DMS 273 (cell line): Measurements from ENCODE around the gene WFS1.
A peak's percentile ranks its signal among the peaks of the same experiment; 100 is the strongest.

ENCODE experiments used
- DNase-seq: peaks from one replicate; lab custom pipeline; 2025; ENCODE audit not compliant: unreplicated experiment; lab: John Stamatoyannopoulos, UW

The WFS1 gene, protein sequence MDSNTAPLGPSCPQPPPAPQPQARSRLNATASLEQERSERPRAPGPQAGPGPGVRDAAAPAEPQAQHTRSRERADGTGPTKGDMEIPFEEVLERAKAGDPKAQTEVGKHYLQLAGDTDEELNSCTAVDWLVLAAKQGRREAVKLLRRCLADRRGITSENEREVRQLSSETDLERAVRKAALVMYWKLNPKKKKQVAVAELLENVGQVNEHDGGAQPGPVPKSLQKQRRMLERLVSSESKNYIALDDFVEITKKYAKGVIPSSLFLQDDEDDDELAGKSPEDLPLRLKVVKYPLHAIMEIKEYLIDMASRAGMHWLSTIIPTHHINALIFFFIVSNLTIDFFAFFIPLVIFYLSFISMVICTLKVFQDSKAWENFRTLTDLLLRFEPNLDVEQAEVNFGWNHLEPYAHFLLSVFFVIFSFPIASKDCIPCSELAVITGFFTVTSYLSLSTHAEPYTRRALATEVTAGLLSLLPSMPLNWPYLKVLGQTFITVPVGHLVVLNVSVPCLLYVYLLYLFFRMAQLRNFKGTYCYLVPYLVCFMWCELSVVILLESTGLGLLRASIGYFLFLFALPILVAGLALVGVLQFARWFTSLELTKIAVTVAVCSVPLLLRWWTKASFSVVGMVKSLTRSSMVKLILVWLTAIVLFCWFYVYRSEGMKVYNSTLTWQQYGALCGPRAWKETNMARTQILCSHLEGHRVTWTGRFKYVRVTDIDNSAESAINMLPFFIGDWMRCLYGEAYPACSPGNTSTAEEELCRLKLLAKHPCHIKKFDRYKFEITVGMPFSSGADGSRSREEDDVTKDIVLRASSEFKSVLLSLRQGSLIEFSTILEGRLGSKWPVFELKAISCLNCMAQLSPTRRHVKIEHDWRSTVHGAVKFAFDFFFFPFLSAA

GRCh38 chr4:6269616-6270511, at the start of gene WFS1:
TSS of gene WFS1 (plus strand) at chr4:6269850. CDS start at chr4:6277456, 7,606 bp downstream.
- peak; percentile 98 for DNase-seq

GRCh38 chr4:6221301-6221850, 48.3 kb upstream of the WFS1 start:
- peak; percentile 57 for DNase-seq

DNA sequence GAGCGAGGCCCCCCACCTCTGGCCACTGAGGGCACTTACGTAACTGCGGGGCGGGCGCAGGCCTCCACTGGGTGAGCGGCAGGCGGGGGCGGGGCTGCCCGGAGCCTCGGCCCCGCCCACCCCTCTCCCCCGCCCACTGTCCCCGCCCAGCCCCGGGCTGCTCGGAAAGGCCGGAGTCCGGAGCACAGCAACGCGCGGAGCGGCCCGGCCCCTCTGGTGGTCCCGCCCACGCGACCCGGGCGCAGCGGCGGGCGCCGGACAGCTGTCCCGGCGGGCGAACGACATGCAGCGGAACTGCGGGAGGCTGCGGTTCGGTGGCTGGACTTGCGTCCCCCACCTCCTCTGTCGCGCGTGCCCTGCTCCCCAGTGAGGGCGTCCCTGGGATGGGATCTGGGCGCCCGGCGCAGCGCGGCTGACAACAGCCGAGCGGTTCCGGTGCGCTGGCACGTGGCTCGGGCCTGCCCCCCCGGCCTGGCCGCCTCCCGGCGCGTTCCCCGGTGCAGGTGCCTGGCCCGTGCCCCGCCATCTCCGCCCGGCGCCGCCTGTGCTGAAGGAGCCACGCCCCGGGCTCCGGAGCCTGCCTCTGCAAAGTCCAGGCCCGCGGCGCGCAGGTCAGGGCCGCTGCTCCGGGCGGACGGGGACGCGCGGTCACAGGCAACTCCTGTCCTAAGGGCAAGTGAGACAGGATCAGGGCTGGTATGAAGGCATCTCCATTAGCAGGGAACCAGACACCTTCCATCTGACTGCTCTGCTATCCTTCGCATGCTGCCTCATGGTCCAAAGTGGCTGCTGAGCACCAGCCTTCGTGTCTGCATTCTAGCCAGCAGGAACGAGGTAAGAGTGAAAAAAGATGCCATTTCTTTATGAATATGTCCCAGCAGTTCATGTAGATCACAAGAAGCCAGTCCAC, 47.5 kb upstream of the WFS1 start:
- peak; percentile 87 for DNase-seq

DNA sequence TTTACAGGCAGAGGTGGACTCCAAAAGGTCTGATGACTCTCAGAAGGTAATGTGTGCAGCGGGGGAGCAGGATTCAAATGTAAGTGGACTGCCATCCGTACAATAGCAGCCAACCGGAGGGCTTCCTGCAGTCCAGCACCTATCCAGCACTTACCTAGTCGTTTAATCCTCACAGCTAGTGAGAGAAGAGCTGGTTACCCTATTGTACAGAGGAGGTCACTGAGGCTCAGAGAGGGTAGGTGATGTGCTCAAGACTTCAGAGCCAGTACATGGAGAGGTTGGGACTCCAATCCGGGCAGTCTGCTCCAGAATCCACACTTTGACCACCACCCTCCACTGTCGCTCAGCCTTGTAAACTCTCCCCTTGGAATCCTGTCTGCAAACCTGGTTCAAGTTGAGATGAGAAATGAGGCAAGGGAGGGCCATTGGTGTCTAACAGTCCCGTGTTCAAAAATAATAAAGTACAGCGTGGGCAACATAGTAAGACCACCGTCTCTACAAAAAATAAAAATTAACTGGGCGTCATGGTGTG, 46.8 kb upstream of the WFS1 start:
- peak; percentile 61 for DNase-seq

DNA sequence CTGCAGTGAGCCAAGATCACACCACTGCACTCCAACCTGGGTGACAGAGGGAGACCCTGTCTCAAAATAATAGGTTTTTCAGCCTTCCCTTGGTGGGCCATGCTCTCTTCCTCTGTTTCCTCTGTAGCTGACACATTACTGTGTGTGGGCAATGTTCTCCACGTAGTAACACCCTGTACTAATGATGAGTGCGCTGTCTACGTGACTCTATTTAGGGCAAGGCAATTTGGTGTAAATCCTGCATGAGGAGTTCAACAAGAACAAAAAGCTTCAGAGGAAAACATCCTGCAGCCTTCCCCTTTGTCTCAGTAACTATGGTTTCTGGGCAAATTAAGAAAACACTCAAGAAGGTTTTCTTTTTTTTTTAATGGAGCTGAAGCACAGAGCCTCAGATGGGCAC, 44.9 kb upstream of the WFS1 start:
- no peak for DNase-seq

DNA sequence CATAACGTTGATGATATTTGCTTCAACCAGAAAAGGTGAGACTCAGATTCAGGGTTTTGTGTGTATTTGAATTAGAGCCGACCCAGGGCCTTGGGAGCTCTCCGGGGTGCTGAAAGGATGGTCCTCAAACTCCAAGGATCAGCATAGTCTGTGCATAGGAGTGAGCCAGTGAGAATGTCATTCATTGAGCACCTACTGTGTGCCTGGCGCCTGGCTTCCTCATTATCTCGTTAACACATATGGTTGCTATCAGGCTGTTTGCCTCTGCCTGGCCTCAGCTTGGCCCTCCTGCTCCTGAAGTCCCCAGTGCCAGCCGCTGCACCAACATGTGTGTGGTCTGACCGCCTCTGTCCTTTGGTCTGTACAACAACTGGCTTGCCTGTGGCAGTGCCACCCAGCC, 44.2 kb upstream of the WFS1 start:
- peak; percentile 32 for DNase-seq

DNA sequence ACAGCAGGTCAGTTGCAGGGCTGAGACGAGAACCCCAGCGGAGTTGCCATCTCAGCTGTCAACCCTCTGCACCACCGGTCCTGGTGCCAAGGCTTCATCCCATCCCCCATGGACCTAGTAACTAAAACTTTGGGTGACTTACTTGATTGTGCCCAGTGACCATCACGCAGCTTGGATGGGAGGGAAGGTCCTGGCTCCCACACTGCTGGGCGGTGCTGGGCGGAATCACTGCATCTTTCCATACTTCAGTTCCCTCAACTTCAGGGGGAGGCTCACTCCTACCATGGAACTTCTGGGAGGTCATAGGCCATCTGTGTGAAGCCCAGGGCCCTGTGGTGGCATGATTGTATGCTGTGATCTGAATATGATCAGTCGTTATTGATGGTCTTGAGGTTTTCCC, 43.1 kb upstream of the WFS1 start:
- DNase-seq = no peak

GRCh38 chr4:6227412-6228157, 42.1 kb upstream of the WFS1 start:
- no peak for DNase-seq

DNA sequence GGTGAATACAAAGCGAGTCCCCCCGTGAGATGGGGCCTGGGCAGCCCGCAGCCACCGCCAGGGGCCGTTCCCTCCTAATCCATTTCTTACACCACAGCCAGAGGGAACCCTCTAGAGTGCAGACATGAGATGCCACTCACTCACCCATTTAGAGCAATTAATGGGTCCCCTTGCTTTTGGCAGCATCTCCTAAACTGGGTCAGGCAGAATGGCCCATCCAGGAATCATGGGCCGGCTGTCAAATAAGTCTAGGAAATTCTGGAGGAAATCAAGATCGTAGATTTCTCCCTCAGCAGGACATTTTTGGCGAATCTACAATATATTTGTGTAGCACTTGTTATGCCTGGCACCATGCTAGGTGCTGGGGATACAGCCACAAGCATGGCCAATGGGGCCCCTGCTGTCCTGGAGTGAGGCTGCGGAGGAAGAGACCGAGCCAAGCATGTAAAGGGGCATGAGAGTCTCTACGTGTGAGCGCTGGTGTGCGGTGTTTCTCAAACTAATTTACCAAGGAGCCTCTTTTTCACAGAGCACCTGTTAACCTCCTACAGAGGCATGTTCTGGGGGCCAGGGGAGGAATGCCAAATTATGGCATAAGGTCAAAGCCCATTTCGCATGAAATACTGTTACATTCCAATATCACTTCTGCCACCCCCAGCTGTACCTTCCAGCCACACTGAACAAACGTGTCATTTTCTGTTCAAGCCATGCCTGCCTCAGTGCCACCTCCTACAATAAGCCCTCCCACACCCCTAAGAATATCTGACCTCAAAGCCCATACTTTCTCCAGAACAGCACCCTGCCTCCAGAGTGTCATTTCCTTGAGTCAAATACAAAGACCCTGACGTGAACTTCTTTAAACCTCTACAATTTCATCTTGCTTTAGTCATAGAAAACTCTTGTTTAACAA, 41.2 kb upstream of the WFS1 start:
- DNase-seq = no peak

GRCh38 chr4:6229095-6229494, 40.6 kb upstream of the WFS1 start:
- peak; percentile 51 for DNase-seq

DNA sequence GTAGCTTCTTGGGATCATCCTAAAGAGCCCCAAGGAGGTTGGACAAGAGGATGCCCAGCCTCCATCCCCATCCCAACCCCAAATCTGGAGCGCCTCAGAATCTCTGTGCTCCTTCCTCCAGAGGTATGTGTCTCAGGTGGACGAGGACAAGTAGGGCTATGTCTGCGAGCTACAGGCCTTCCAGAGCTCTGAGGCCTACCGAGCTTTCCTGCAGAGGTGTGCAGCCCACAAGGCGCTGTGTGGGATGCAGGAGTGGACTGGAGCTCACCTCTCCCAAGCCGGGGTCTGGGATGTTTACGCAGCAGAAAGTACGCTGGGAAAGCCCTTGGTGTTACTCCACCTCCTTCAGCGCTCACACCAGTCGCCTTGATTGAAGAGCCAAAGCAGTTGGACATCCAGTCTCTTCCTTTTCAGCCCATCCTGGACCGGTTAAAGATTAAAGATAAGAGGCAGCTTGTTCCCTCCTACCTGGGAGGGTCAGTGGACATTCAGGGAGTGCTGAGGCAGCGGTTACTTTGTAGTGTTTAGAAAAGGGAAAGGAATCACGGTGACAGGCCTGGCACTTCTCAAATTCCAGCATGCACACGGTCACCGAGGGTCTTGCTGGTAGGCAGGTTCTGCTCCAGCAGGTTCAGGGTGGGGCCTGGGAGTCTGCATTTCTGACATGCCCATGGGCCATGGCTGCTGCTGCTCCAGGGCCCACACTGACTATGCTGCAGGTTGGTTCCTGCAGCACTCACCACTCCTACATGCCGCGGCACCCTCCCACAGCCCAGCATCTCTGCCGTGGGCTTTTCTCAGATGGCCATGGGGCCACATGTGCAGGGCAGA, 39.8 kb upstream of the WFS1 start:
- no peak for DNase-seq

DNA sequence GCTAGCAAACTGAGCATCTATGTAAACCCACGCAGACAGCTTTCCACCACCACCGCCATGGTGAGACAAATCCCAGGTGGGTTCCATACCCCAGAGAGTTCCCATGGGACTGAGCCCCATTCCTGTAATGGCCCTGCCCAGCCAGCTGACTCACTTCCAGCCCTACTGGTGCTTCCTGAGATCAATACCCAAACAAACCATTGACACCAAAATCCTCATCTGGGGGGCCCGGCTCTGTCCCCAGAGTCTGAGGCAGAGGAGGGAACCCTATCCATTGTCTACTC, 39.2 kb upstream of the WFS1 start:
- DNase-seq = no peak

DNA sequence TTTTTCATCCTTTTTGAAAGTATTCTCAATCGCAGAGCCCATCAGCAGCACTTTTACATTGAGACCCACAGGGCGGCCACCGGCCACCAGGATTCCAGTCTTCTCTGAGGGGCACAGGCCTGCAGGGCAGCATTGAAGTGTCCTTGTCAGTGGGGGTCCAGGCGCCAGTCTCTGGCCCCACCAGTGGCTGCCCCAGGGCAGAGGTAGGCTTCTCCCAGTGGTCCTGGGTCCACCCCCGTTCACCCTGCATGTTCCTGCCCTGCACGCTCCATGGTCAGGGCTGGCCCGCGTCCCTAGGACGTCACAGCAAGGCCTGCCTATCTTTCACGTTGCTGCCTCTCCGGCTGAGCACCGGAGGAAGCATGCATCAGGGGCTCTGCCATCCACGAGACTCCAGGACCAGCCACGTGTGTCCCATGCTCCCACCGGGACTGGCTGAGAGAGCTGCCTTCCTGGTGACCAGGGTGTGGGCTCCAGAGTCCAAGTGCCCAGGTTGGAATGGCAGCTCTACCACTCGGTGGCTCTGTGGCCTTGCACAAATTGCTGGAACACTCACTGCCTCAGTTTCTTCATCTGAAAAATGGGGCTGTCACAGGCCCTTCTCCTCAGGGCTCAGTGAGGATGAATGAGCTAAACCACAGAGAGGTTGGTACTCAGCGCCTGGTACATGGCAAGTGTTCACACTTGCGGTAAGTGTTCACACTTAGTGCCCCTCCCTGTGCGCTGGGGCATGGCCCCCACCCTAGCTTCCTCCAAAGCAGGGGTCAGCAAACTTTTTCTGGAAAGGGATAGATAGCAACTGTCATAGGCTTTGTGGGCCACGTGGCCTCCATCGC, 38.6 kb upstream of the WFS1 start:
- DNase-seq = no peak

- peak; percentile 8 for DNase-seq
Observed at GRCh38 chr4:6231663-6232165, 37.9 kb upstream of the WFS1 start.

DNA sequence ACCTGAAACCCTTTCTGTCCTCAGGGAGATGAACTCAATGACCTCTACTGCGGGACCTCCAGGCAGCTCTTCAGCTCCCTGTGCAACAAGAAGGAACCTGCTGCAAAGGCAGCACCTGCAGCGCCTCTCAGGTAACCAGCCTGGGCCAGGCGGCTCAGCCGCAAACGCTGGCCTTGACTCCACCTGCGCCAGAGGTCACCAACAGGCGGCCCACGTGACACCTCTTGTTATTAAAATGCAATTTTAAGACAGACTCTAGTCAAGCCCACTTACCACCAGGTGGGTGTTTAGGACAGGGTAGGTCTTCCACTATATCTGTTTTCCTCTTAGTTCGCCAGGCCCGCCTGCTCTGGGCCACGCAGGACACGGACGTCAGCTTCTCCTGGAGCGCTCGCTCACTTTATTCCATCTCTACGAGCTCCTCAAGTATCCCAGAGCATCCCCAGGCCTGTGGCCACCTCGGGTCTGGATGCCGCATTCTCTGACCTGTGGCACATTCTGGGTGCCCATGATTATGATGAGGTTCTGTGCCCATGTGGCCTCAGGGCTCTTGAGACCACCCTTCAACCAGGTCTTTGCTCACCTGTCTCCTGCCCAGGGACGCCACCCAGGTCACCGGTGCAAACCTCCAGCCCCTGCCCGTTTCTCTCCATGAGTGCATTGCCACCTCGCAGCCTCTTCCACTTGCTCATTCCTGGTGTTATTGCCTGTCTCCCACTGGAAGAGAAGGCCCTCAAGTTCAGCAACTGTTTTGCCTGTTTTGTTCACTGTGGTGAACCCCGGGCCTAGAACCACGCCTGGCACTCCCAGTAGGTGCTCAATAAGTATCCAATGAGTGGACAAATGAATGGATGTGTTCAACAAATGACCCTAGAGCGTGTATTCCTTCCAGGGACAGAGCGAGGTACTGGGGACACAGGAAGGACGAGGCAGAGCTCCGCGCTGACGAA, 36.5 kb upstream of the WFS1 start:
- no peak for DNase-seq
